Activated CD8-positive, alpha-beta memory T cell treated with anti-CD3 and anti-CD28 coated beads for 1 hour (primary cell): ENCODE results near the gene PRR9.

Experiments
- DNase-seq, 2 donors: peaks; one replicate each; pipeline ENCODE4 v3.0.0-alpha.2; 2020; ENCODE audit warnings: low read depth in 1 of 2; ENCODE audit errors: extremely low read depth in 1 of 2

PRR9 gene

GRCh38 chr1:153262462-153263157, 45.2 kb downstream of the PRR9 start:
- DNase-seq, result no peak

GRCh38 chr1:153265457-153265856, 48.1 kb downstream of the PRR9 start:
- DNase-seq, result no peak
